Gastroesophageal sphincter (tissue), 3 donors: ENCODE results near the gene ITPA.

Experiments used
- POLR2AphosphoS5 ChIP-seq: sonication (generic); formaldehyde crosslinking; IDR thresholded peaks from one replicate; pipeline ENCODE4 v1.6.1; 2017; ENCODE audit warnings: antibody characterized with exemption
- TF ChIP-seq, protein P1 (sequence below), 4 experiments: fragments of 200-600 bp in 2 of 4; fragments of 450-650 bp in 2 of 4; sonication (generic) in 1 of 4; IDR thresholded peaks; one replicate each; pipeline ENCODE4 v1.5.1; 2017 to 2019; ENCODE audit warnings: antibody characterized with exemption in 4 of 4, mild to moderate bottlenecking in 2 of 4, moderate library complexity in 2 of 4

DNA sequence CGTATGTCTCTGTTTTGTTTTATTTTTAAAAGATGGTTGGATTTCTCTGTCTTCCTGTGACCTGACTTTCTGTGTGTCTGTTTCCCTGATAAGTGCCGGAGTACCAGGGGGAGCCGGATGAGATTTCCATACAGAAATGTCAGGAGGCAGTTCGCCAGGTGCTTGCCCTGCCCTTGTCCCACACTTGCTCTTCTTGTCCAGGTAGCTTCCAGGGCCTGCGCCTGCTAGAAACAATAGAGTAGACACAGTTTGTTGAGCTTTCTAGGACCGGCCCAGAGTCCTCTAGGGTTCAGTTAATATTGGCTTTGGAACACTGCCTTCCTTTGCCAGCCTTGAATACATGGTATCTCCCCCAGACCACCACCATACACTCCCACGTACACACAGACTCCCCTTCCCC, 3.9 kb downstream of the ITPA start:
- TF ChIP-seq, protein P1, sequence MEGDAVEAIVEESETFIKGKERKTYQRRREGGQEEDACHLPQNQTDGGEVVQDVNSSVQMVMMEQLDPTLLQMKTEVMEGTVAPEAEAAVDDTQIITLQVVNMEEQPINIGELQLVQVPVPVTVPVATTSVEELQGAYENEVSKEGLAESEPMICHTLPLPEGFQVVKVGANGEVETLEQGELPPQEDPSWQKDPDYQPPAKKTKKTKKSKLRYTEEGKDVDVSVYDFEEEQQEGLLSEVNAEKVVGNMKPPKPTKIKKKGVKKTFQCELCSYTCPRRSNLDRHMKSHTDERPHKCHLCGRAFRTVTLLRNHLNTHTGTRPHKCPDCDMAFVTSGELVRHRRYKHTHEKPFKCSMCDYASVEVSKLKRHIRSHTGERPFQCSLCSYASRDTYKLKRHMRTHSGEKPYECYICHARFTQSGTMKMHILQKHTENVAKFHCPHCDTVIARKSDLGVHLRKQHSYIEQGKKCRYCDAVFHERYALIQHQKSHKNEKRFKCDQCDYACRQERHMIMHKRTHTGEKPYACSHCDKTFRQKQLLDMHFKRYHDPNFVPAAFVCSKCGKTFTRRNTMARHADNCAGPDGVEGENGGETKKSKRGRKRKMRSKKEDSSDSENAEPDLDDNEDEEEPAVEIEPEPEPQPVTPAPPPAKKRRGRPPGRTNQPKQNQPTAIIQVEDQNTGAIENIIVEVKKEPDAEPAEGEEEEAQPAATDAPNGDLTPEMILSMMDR (IDR thresholded peaks at IDR 0.05): no peak
- TF ChIP-seq POLR2AphosphoS5: no peak
